Retina (tissue), 1 donor: Measurements from ENCODE around the gene TSACC.
"Not testable (repeated sequence)": the region's sequence is repeated elsewhere in the genome, so short reads cannot be mapped to it uniquely, and the experiment has no call there.

Experiments
- DNase-seq: peaks from one replicate; pipeline ENCODE4 v3.0.0-alpha.2; 2016

The TSACC gene

DNA sequence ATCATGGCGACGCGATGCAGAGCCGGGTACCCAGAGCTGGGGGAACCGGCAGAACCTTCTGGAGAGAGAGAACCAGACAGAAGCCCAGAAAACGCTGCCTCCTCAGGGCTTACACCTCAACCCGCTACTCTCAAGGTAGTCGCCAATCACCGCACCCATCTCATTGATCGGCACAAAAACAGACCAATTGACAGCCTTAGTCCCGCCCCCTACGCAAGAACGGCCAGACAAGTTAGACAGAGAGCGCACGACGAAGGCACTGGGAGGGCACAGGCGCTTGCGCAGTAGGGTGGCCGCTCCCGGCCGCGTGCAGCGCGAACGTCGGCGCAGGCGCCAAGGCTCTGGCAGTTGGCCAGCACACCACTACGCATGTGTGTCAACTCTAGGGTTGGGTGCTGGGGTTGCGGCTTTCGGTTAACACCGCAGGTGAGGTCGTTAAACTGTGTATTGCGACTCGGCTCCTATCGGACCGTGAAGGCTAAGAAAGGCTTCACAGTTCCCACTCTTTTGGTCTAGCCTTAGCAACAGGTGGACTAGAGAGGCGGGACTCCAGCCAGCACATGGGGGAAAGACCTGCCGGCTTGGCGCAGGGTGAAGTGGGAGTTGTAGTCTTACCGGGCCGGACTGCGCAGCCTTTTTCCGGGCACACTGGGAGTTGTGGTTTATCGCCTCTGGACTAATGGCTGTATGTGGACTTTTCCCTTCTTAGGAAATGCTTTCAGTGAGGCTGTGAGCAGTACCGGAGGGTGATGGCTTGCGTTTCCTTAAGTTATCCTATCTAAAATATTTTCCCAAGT, at the start of gene TSACC, which contains the start of gene CCT3:
TSACC (plus strand) TSS at position 347 of the 797 bp plus-strand sequence. CDS start 1,232 bp downstream, outside the sequence.
CCT3 (minus strand) TSS at position 113 of the 797 bp plus-strand sequence; CDS start at position 5, 108 bp downstream.
- peak; percentile 100 for DNase-seq

DNA sequence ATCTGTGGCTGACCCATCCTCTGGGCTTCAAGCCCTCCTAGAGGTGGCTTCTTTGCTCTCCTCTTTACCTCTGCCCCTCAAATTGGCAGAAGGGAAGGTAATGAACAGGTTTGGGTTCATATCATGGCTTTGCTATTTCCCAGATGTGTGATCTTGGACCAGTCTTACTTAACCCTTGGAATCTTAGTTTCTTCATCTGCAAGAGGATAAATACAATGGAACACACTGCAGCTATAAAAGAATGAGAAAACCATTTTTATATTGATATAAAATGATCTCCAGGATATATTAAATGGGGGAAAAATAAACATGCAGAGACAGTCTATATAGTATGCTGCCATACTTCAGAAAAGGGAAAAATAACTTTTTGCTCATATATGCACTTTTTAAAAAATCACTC, 48.5 kb upstream of the TSACC start:
- DNase-seq: no peak

DNA sequence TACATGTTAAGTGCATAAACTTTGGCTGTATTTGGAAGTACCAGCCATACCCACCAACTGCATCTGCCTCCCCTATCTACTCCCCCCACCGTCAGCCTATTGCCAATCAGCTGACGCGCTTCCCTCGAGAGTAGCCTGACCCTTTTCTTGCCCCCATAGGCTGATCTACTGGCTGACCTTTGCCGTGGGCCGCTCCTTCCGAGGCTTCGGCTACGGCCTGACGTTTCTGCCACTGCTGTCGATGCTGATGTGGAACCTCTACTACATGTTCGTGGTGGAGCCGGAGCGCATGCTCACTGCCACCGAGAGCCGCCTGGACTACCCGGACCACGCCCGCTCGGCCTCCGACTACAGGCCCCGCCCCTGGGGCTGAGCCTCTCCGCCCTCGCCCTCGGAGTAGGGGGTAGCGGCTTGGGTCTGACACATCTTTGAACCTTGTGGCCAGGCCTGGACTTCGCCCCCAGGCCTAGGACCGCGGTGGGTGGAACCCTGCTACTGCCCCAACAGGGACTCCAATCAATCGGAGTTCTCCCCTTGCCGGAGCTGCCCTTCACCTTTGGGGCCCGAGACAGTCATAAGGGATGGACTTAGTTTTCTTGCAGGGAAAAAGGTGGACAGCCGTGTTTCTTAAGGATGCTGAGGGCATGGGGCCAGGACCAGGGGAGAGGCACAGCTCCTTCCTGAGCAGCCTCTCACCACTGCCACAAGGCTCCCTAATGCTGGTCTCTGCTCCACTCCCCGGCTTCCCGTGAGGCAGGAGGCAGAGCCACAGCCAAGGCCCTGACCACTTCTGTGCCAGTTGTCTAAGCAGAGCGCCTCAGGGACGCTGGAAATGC, 46.9 kb upstream of the TSACC start:
- DNase-seq: peak; percentile 89

DNA sequence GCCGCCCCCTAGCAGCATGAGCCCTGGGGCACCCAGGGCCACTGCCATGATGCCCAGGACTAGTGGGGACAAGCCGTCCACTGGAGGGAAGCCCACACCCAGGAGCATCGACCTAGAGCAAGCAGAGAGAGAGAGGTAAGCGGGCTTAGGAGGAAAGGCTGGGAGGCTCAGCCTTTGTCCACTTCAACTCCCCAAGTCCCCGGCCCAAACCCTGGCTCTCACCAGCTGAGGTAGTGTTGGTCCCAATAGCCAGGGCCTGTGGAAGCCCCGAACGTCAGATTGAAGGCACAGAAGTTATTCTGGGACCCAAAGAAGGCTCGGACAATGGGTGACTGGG, 45.3 kb upstream of the TSACC start:
- DNase-seq: no peak

DNA sequence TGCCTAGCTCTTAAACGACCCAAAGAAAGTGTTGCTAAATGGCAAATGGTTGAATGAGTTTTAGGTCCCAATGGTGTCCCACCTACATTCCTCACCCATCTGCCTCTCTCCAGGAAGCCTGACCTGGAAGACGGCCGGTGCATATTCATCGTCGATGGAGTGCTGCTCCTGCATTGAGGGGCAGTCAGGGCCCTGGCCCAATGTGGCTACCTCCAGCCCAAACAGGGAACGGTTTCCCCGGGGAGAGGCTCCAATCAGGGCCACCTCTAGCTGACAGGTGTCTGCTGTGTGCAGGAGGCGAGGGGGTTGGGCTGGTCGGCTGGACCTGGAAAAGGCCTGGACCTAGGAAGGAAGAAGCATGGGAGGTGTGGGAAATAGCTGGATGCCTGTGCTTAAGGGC, 44.4 kb upstream of the TSACC start:
- no peak for DNase-seq

DNA sequence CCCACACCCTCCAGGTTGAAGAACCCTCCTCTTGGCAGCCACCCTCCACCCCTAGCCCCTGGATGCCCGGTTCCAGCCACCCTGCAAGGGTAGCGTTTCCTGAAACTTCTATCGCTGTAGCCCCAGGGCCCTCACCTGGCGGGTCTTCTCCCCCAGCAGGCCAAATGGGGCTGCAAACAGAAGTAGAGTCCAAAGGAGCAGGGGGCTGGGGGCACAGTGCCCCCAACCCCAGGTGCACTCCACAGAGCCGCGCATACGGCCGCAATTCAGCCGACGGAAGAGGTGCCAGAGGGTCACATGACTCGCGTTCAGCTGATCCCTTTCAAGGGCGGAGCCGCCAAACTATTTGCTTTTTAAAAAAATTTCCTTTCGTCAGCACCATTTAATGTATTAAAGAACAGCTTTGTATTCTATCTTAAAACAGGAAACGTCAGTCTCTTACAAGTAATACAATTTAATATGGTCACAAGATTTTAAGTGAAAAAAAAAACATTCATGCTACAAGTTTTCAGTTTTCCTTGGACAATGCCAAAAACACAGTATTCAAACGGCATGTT, 42.9 kb upstream of the TSACC start, which contains the start of gene GLMP:
GLMP (minus strand) TSS at position 289 of the 557 bp plus-strand sequence; CDS start at position 255, 34 bp downstream.
- peak; percentile 45 for DNase-seq

DNA sequence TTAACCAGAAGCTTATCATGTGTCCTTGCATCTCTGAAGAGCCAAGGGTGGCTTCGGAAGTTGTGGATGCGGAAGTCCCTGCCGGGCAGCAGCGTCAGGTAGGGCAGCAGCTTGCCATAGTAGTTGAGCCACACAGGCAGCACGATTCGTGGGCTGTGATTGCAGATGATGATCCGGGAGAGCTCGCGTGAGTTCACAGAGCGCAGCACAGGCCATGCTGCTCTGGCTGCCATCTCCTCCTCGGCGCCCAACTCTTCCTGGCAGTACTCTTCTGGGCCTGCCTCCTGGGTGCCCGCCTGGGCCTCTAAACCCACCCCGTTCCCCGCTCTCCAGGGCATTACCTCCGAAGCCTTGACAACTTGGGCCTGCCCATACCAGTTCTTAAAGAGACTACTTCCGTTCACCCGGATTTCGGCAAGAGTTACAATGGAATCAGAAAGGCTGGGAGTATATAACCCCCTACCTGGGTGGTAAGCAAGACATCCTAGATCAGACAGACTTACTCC, 39.4 kb upstream of the TSACC start, which contains the start of gene VHLL:
VHLL (minus strand) TSS at position 456 of the 506 bp plus-strand sequence; CDS start at position 338, 118 bp downstream.
- DNase-seq: no peak

DNA sequence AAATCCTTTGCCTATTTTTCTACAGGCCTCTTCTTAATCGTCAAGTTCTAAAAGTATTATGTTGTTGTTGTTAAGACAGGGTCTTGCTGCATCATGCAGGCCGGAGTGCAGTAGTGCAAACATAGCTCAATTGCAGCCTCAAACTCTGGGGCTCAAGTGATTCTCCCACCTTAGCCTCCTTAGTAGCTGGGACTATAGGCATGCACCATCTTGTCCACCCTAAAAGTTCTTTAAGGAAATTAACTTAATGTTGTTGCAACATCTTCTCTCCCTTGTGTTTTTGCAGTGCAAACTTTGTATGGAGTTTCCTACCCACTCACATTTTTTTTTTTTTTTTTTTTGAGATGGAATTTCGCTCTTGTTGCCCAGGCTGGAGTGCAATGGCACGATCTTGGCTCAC, 35.1 kb upstream of the TSACC start:
- DNase-seq: no peak

DNA sequence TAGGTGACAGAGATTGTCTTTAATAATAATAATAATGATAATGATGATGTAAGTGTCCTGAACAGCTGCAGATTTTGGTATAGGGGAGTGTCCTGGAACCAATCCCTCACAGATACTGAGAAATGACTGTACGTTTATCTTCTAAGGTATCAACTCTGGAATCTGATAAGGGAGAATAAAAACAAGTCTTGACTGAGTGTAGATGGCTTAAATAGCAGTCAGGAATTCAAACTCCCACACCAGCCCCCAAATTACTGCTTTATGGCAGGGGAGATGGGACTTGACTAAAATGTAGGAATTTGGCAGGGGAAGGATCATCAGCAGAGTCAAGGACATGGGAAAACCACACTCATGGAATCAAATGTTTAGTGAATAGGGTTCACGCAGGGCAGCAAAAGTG, 33.1 kb upstream of the TSACC start:
- no peak for DNase-seq

DNA sequence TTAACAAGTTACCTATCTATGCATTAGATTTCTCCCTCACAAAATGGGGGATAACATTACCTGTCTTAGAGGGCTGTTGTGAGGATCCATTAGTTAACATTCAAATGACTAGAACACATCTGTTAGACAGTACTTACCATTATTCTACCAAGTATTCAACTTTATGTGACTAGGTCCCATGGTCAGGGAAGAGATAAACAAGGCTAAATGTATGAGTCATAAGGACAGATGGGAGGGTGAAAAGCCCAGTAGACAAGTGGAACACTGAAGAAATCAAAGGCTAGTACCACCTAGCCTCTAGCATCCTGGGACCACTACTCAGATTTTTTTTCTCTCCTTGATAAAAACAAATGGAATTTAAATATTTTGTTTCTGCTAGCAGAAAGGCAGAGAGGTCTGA, 30.2 kb upstream of the TSACC start:
- no peak for DNase-seq

DNA sequence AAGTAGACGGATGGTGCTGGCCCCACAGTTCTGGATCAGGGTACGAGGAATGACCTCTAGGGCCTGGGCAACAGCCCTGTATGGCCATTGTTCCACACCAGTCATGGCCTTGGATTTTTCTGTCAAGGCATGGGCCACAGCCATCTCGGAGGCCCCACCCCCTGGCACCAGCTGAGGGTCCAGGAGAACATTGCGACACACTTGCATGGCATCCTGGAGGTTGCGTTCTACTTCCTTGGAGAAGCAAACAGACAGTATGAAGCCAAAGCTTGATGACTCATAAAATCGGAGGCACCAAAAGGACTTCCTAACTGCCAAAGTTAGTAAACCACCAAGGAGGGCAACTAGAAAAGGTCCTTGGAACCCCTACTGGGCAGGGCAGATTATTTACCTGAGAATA, 27.4 kb upstream of the TSACC start:
- DNase-seq: no peak

DNA sequence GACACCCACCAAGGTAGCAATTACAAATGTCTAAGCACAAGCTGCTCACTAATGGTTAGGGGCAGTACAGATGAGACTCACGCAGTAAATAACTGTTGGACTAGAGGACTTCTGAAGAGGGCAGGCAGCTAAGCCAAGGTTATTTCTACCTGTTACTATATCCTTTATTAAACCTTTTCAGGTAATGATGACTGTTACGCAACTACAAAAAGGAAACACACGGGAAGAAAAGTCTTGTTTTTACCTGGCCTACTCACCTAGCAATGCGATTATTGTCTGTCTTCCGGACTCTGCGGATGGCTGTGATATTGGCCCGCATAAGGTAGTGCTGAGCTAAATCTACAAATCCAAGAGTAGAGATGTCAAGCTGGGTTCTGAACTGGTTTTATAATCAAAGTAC, 21.4 kb upstream of the TSACC start:
- DNase-seq: no peak

DNA sequence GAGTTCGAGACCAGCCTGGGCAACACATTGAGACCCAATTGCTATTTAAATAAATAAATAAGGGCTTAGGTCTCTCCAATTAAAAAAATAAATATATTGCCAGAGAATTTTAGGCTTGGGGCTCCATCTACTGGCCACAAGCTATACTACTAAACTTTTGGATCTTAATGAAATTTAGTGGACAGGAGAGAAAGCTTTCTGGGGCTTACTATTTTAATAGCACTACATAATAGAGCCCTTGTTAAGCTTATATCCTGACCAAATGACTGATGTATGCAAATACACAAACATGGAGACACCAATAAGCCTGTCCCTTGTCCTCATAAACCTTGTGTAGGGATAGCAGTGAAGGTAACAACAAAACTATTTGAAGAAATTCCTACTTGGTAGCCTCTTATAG, 18.7 kb upstream of the TSACC start:
- no peak for DNase-seq

DNA sequence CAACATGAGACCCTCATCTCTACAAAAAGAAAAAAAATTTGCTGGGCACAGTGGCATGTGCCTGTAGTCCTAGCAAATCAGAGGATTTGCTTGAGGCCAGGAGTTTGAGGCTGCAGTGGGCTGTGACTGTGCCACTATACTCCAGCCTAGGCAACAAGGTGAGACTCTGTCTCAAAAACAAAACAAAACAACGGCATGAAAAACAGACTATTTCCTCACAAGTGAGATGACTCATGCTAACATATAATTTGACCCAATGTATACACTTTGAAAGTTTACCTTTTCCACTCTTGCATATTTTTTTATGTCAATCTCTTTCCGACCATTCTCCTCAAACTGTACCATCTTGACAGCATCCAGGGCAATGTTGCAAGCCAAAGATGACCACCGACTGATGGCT, 17.8 kb upstream of the TSACC start:
- DNase-seq: no peak

DNA sequence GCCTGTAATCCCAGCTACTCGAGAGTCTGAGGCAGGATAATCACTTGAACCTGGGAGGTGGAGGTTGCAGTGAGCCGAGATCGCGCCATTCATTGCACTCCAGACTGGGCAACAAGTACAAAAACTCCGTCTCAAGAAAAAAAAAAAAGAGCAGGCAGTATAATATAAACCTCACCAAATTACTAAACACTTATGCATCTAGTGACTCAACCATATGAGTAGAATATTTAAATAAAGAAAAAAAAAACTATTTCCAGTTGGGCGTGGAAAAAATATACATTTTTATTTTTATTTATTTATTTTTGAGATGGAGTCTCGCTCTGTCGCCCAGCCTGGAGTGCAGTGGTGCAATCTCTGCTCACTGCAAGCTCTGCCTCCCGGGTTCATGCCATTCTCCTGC, 15.1 kb upstream of the TSACC start:
- not testable (repeated sequence) for DNase-seq

DNA sequence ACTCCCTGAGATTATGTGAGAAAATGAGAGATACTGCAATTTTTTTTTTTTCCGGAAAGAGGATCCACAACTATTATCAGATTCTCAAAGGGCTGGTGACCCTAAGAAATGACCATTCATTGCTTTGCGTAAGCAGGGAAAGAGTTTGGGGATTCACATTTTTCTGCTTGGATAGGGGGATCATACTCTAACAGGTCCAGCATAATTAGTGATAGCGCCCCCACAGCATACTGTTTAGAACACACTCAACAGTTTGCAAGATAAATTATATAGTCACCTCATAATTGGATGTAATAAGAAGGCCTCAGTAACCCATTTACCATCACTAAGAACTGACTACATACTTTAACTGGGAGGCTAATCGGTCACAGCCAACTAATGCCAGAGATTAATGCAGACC, 2.1 kb upstream of the TSACC start:
- DNase-seq: no peak

DNA sequence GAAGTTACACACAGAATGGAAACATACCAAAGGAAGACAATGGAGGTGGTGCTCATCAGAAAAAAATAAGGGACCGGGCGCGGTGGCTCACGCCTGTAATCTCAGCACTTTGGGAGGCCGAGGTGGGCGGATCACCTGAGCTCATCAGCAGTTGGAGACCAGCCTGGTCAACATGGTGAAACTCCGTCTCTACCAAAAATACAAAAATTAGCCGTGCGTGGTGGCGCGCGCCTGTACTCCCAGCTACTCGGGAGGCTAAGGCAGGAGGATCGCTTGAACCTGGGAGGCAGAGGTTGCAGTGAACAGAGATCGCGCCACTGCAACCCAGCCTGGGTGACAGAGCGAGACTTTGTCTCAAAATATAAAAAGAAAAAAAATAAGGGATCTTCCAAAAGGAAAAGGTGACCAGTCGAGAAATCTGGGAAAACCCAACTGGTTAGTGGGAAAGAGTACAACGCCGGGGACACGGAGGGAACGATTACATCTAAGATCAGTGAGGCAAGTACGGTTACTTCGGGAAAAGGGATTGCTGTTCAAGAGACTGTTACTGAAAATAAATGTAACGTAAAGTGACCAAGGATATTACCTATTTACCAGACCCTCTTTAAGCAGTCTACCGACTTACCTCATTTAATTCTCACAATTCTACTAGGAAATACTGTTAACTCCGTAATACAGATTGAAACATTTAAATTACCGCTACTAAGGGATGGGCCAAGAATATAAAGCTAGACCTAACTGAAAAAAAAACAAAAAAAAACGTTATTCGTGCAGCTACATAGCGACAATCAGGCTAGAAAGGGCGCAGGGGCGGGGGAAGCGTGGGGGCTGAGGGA, 1.1 kb upstream of the TSACC start:
- DNase-seq: no peak

DNA sequence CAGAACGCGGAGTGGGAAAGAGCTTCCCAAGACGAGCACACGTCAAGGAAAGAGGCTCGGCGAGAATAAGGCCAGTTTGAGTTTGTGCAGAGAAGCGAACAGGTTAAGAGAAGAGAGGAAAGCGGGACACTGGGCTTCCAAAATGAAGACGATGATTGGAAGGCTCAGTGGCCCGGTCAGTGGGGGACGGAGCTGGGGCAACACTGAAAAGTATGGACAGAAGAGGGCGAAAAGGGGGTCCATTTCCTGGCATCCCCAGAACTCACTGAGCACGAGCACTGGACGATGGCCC, 492 bp upstream of the TSACC start:
- DNase-seq: no peak

DNA sequence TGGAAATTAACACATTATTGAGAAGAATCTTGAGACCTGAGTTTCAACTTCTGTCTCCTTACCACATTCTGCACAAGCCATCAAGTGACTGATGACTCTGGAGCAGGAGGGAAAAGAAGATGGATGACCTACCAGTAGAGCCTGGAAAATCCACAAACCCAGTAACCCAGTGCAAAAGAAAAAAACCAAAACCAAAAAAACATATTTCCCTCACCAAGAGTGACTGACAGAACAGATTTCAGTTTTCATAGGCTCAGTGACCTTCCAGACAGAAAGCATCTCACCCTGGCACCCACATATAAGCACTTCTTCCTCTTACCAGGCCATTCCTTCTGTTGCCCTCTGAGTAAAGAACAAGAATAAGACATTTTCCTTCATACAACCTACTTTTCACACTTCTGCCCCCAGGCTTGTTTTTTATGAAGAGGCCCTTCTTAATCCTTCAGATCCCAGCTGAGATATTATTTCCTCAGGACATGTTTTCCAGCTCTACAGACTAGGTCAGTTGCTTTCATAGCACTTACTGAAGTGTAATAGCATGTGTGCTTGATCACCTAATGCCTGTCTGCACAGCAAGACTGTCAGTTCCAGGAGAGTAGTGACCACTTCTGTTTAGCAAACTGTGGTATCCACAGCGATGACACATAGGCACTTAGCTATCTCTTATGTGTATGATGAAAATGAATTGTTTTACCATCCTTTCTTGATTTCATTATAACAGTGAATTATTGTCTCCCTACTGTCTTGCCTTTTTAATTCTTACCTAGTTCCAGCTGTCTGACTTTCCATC, 4.0 kb downstream of the TSACC start:
- no peak for DNase-seq

DNA sequence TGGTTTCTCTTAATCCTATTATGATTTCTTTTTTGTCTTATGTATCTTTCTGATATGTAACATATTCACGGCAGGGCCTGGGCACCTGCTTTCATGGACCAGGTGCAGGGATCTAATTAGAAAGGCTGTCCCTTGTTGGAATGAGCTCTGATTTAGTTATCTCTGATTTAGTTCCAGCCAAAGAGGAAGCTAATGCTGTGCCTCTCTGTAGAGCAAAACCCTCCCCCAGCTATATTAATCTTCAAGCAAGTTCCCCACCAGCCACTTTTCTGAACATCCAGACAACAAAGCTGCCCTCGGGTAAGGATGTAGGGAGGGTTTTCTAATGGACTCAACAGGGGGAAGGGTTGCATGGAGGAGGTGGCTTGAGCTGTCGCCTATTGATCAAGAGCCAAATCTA, 6.1 kb downstream of the TSACC start:
- DNase-seq: no peak

DNA sequence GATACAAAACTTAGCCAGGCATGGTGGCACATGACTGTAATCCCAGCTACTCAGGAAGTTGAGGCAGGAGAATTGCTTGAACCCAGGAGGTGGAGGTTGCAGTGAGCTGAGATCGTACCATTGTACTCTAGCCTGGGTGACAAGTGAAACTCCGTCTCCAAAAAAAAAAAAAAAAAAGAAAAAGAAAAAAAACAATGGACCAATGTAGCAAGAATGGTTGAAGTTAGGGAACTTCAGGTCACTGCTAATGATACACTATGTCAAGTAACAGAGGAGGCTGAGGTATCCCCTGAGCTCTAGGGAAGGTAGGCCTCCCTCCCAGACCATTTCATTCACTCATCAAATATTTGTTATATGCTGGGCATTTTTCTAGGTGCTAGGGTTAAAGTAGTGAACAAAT, 7.7 kb downstream of the TSACC start:
- DNase-seq: not testable (repeated sequence)

DNA sequence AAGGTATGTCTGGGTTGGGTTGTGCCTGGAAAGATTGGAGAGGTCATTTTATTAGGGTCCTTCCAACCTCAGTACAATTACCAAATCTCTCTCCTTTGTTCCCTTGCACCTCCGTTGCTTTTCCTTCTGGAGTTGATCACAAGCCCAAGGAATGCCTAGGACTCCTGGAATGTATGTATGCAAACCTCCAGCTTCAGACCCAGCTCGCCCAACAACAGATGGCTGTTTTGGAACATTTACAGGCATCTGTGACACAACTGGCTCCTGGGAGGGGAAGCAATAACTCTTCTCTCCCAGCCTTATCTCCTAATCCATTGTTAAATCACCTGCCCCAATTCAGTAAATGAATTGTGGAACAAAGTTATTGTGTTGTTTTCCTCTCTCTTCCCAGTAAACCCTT, 8.3 kb downstream of the TSACC start:
- no peak for DNase-seq
